ENCODE measurements around the gene ATP10A.

DNA sequence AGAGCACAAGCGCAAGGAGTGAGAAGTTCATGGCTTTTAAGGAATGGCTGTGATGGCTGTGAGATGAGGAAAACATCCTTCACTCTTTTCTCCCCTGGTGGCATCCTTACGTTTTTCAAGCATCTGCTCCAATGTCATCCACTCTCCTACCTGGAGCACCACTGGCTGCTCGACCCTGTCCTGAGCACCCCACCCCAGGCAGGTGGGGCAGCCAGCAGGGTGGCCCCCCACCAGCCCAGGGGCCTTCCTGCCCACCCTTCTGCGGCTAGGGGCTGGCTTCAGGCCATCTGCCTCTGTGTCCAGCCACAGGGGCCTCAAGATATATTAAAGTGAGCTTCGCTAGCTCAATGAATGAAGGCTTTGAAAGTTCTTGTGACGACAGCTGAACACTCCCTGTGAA is 56.1 kb downstream of the ATP10A start:
- TF ChIP-seq, protein P1, sequence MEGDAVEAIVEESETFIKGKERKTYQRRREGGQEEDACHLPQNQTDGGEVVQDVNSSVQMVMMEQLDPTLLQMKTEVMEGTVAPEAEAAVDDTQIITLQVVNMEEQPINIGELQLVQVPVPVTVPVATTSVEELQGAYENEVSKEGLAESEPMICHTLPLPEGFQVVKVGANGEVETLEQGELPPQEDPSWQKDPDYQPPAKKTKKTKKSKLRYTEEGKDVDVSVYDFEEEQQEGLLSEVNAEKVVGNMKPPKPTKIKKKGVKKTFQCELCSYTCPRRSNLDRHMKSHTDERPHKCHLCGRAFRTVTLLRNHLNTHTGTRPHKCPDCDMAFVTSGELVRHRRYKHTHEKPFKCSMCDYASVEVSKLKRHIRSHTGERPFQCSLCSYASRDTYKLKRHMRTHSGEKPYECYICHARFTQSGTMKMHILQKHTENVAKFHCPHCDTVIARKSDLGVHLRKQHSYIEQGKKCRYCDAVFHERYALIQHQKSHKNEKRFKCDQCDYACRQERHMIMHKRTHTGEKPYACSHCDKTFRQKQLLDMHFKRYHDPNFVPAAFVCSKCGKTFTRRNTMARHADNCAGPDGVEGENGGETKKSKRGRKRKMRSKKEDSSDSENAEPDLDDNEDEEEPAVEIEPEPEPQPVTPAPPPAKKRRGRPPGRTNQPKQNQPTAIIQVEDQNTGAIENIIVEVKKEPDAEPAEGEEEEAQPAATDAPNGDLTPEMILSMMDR (conservative IDR thresholded peaks at IDR 0.05; ENCODE audit: low read length) = no peak
- TF ChIP-seq EZH2phosphoT487 (IDR thresholded peaks at IDR 0.05; ENCODE audit: borderline replicate concordance, low read depth, low read length) = no peak
